HG03521 (cell line): ENCODE data around the gene GARNL3.

Experiments used
- ATAC-seq: cut with Tn5 transposase; IDR thresholded peaks from one replicate; pipeline ENCODE4 v1.9.1; 2021; ENCODE audit warnings: mild to moderate bottlenecking, moderate library complexity; ENCODE audit not compliant: unreplicated experiment

Gene GARNL3

GRCh38 chr9:127423476-127423933 lies 158.9 kb downstream of the GARNL3 start:
- ATAC-seq = no peak

- peak; percentile 82 for ATAC-seq
These were observed 159.5 kb downstream of the GARNL3 start, which contains the start of gene ZNF79 for GRCh38 chr9:127423934-127424675. Gene ZNF79 (plus strand): TSS chr9:127424382. CDS start chr9:127424788, 406 bp downstream.

- no peak for ATAC-seq
These were observed 160.1 kb downstream of the GARNL3 start for GRCh38 chr9:127424676-127424999.

GRCh38 chr9:127426756-127427155 lies 162.2 kb downstream of the GARNL3 start:
- ATAC-seq = no peak

GRCh38 chr9:127428348-127428747 lies 163.8 kb downstream of the GARNL3 start:
- ATAC-seq = no peak

GRCh38 chr9:127430415-127430814 lies 165.8 kb downstream of the GARNL3 start:
- ATAC-seq = no peak

GRCh38 chr9:127437497-127438264 lies 173.1 kb downstream of the GARNL3 start:
- ATAC-seq = no peak

GRCh38 chr9:127438394-127438793 lies 173.8 kb downstream of the GARNL3 start:
- no peak for ATAC-seq
